Neural crest cell (in vitro differentiated cells): ENCODE measurements around the gene MS4A4A. TPM values are rescaled to one million over a fixed set of nuclear protein-coding genes. Genes with fewer than 3 reads are reported as not detected.
"Not testable (repeated sequence)": the region's sequence is repeated elsewhere in the genome, so short reads cannot be mapped to it uniquely, and the experiment has no call there.

ENCODE experiments used
- DNase-seq: peaks from one replicate; pipeline ENCODE4 v3.0.0; 2021; ENCODE audit warnings: low read depth, mixed read lengths, low spot score
- H3K27ac Mint-ChIP-seq: one replicate; pipeline ENCODE4 v1.8.0; 2021; ENCODE audit warnings: mild to moderate bottlenecking, mixed read lengths; ENCODE audit not compliant: unreplicated experiment
- H3K27me3 Mint-ChIP-seq: 2 replicates; pipeline ENCODE4 v1.8.0; 2021; ENCODE audit warnings: low read depth, mild to moderate bottlenecking, mixed read lengths
- H3K36me3 Mint-ChIP-seq: 2 replicates; pipeline ENCODE4 v1.8.0; 2021; ENCODE audit warnings: low read depth, mild to moderate bottlenecking, mixed read lengths
- H3K4me1 Mint-ChIP-seq: 2 replicates; pipeline ENCODE4 v1.8.0; 2021; ENCODE audit warnings: mixed read lengths
- H3K4me3 Mint-ChIP-seq: one replicate; pipeline ENCODE4 v1.8.0; 2021; ENCODE audit warnings: mild to moderate bottlenecking, mixed read lengths
- H3K9me3 Mint-ChIP-seq: 2 replicates; pipeline ENCODE4 v1.8.0; 2021; ENCODE audit warnings: mixed read lengths
- CTCF ChIP-seq: fragments of 200-600 bp; sonication (generic); conservative IDR thresholded peaks from 2 replicates; pipeline ENCODE4 v1.5.0; 2021; ENCODE audit warnings: antibody characterized with exemption, mild to moderate bottlenecking
- total RNA-seq: library from RNA; stranded (reverse); gene quantifications from 2 replicates; pipeline ENCODE4 v1.2.1, GENCODE V29; 2021

MS4A4A gene
- total RNA-seq, 1 donor from 2014 or later, result not detected

GRCh38 chr11:60264644-60265043 lies 15.8 kb upstream of the MS4A4A start:
- H3K4me3 Mint-ChIP-seq, result no peak overlapping the region
- no peak for DNase-seq
- no peaks in the 10 kb centered on the region for H3K27me3 Mint-ChIP-seq
- peaks cover 5% of the 10 kb centered on the region for H3K4me1 Mint-ChIP-seq
- no peak for TF ChIP-seq CTCF
- no peak overlapping the region for H3K27ac Mint-ChIP-seq
- peaks cover 8% of the 10 kb centered on the region for H3K9me3 Mint-ChIP-seq
- no peaks in the 10 kb centered on the region for H3K36me3 Mint-ChIP-seq

GRCh38 chr11:60265373-60266214 lies 14.9 kb upstream of the MS4A4A start:
- Mint-ChIP-seq H3K36me3 (no peaks in the 10 kb centered on the region), H3K27me3 (no peaks in the 10 kb centered on the region), H3K9me3 (peaks cover 4% of the 10 kb centered on the region), H3K4me3 (no peak overlapping the region), H3K4me1 (peaks cover 5% of the 10 kb centered on the region), H3K27ac (no peak overlapping the region)
- DNase-seq, result peak; percentile 55
- peak; percentile 81 for TF ChIP-seq CTCF

GRCh38 chr11:60274416-60274815 lies 6.0 kb upstream of the MS4A4A start:
- H3K9me3 Mint-ChIP-seq, result peaks cover 2% of the 10 kb centered on the region
- no peak overlapping the region for H3K27ac Mint-ChIP-seq
- no peaks in the 10 kb centered on the region for H3K27me3 Mint-ChIP-seq
- no peak overlapping the region for H3K4me3 Mint-ChIP-seq
- H3K4me1 Mint-ChIP-seq, result no peaks in the 10 kb centered on the region
- peaks cover 4% of the 10 kb centered on the region for H3K36me3 Mint-ChIP-seq
- no peak for TF ChIP-seq CTCF
- DNase-seq, result no peak

- H3K27ac Mint-ChIP-seq, result no peak overlapping the region
- H3K36me3 Mint-ChIP-seq, result peaks cover 2% of the 10 kb centered on the region
- no peaks in the 10 kb centered on the region for H3K27me3 Mint-ChIP-seq
- no peak for TF ChIP-seq CTCF
- no peak overlapping the region for H3K4me3 Mint-ChIP-seq
- H3K4me1 Mint-ChIP-seq, result peaks cover 33% of the 10 kb centered on the region
- peaks cover 11% of the 10 kb centered on the region for H3K9me3 Mint-ChIP-seq
- no peak for DNase-seq
Observed at GRCh38 chr11:60281485-60281884, 1.0 kb downstream of the MS4A4A start.

GRCh38 chr11:60282286-60282685 lies 1.8 kb downstream of the MS4A4A start:
- H3K4me1 Mint-ChIP-seq, result peaks cover 39% of the 10 kb centered on the region
- peaks cover 2% of the 10 kb centered on the region for H3K36me3 Mint-ChIP-seq

GRCh38 chr11:60285411-60286126 lies 5.1 kb downstream of the MS4A4A start:
- not testable (repeated sequence) for H3K36me3 Mint-ChIP-seq, H3K27me3 Mint-ChIP-seq, DNase-seq
- H3K4me3 Mint-ChIP-seq, result peak overlapping the region; percentile 1
- peak overlapping the region; percentile 21 for H3K27ac Mint-ChIP-seq
- peaks cover 20% of the 10 kb centered on the region for H3K9me3 Mint-ChIP-seq
- peaks cover 39% of the 10 kb centered on the region for H3K4me1 Mint-ChIP-seq

More at GRCh38 chr11:60282286-60282685, 1.8 kb downstream of the MS4A4A start:
- Mint-ChIP-seq H3K9me3 (peaks cover 11% of the 10 kb centered on the region), H3K4me3 (no peak overlapping the region), H3K27me3 (no peaks in the 10 kb centered on the region), H3K27ac (no peak overlapping the region)
- no peak for TF ChIP-seq CTCF
- DNase-seq, result no peak
